Astrocyte (in vitro differentiated cells and primary cell): ENCODE results near the gene SRF. TPM values are rescaled to one million over a fixed set of nuclear protein-coding genes. Genes with fewer than 3 reads are reported as not detected.

ENCODE experiments used
- DNase-seq: peaks from one replicate; pipeline ENCODE4 v3.0.0-alpha.2; 2010; ENCODE audit warnings: low read depth
- FAIRE-seq: peaks from 2 replicates; lab custom pipeline; 2011; peaks lifted over from hg19 to GRCh38; lab: Jason Lieb, UNC
- H2AFZ ChIP-seq: 2 replicates; pipeline ENCODE4 v1.6.0; 2012; ENCODE audit warnings: low read depth, low read length, inconsistent platforms
- H3K27ac ChIP-seq: 2 replicates; pipeline ENCODE4 v1.5.1; 2011; ENCODE audit warnings: low read depth, low read length, inconsistent platforms
- H3K27me3 ChIP-seq: 2 replicates; pipeline ENCODE4 v1.6.0; 2011; ENCODE audit warnings: low read length, inconsistent platforms; ENCODE audit not compliant: insufficient read depth
- H3K36me3 ChIP-seq: 2 replicates; pipeline ENCODE4 v1.5.1; 2011; ENCODE audit warnings: low read length, inconsistent platforms; ENCODE audit not compliant: insufficient read depth
- H3K4me1 ChIP-seq: 2 replicates; pipeline ENCODE4 v1.5.1; 2011; ENCODE audit warnings: low read length, inconsistent platforms; ENCODE audit not compliant: insufficient read depth
- H3K4me2 ChIP-seq: 2 replicates; pipeline ENCODE4 v1.6.0; 2012; ENCODE audit warnings: low read length, inconsistent platforms
- H3K4me3 ChIP-seq: 2 replicates; pipeline ENCODE4 v1.5.1; 2011; ENCODE audit warnings: low read depth, mild to moderate bottlenecking, low read length, inconsistent platforms; ENCODE audit not compliant: insufficient read depth
- H3K79me2 ChIP-seq: 2 replicates; pipeline ENCODE4 v1.6.0; 2012; ENCODE audit warnings: mild to moderate bottlenecking, low read length, inconsistent platforms; ENCODE audit not compliant: insufficient read depth
- H3K9ac ChIP-seq: 2 replicates; pipeline ENCODE4 v1.6.0; 2012; ENCODE audit warnings: mild to moderate bottlenecking, low read length, inconsistent platforms
- H3K9me3 ChIP-seq: 2 replicates; pipeline ENCODE4 v1.5.1; 2012; ENCODE audit warnings: low read depth, mild to moderate bottlenecking, low read length, inconsistent platforms; ENCODE audit not compliant: insufficient read depth
- H4K20me1 ChIP-seq: 2 replicates; pipeline ENCODE4 v1.6.0; 2012; ENCODE audit warnings: low read length, inconsistent platforms; ENCODE audit not compliant: insufficient read depth
- H3K27ac Mint-ChIP-seq: one replicate; pipeline ENCODE4 v1.8.0; 2021; ENCODE audit warnings: mild to moderate bottlenecking, mixed read lengths; ENCODE audit not compliant: unreplicated experiment
- H3K27me3 Mint-ChIP-seq: one replicate; pipeline ENCODE4 v1.8.0; 2021; ENCODE audit warnings: low read depth, mixed read lengths; ENCODE audit not compliant: unreplicated experiment
- H3K36me3 Mint-ChIP-seq: one replicate; pipeline ENCODE4 v1.8.0; 2021; ENCODE audit warnings: low read depth, mixed read lengths; ENCODE audit not compliant: unreplicated experiment
- H3K4me1 Mint-ChIP-seq: one replicate; pipeline ENCODE4 v1.8.0; 2021; ENCODE audit warnings: low read depth, mixed read lengths; ENCODE audit not compliant: unreplicated experiment
- H3K4me3 Mint-ChIP-seq: one replicate; pipeline ENCODE4 v1.8.0; 2021; ENCODE audit warnings: mild to moderate bottlenecking, moderate library complexity, mixed read lengths; ENCODE audit not compliant: unreplicated experiment
- H3K9me3 Mint-ChIP-seq: one replicate; pipeline ENCODE4 v1.8.0; 2021; ENCODE audit warnings: mild to moderate bottlenecking, mixed read lengths; ENCODE audit not compliant: unreplicated experiment
- EZH2 ChIP-seq: IDR thresholded peaks from 2 replicates; pipeline ENCODE4 v1.6.1; 2012; ENCODE audit warnings: mild to moderate bottlenecking, low read length, inconsistent platforms; ENCODE audit not compliant: insufficient read depth
- total RNA-seq: library from RNA; stranded (reverse); gene quantifications from 2 replicates; pipeline ENCODE4 v1.2.1, GENCODE V29; 2021
- TF ChIP-seq, protein P1 (sequence below): IDR thresholded peaks from 2 replicates; pipeline ENCODE4 v1.5.1; 2011; ENCODE audit warnings: low read depth, mild to moderate bottlenecking, inconsistent platforms, low read length, moderate library complexity; ENCODE audit not compliant: insufficient read depth

Gene SRF
- total RNA-seq, 1 donor from 2014 or later = 53.5 TPM

DNA sequence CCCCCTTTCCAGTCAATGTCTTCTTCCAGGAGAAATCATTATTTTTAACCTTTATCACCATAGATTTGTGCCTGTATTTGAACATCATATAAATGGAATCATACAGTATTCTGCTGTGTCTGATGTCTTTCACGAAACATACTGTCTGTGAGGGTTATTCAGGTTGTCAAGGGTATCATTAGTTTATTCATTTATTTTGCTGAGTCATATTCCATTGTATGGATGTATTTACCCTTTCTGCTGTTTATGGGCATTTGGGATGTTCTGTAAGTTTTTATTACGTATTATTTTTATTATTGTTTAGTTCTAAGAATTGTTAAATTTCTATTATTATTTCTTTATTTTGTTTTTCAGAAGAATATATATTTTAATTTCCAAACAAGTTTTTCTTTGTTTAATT, 36.2 kb downstream of the SRF start:
- no peak for FAIRE-seq
- H3K27ac Mint-ChIP-seq = peak overlapping the region; percentile 10

GRCh38 chr6:43211955-43212354, 40.9 kb downstream of the SRF start:
- no peaks in the 10 kb centered on the region for H3K4me1 ChIP-seq
- no peak overlapping the region for H3K4me2 ChIP-seq
- TF ChIP-seq, protein P1, sequence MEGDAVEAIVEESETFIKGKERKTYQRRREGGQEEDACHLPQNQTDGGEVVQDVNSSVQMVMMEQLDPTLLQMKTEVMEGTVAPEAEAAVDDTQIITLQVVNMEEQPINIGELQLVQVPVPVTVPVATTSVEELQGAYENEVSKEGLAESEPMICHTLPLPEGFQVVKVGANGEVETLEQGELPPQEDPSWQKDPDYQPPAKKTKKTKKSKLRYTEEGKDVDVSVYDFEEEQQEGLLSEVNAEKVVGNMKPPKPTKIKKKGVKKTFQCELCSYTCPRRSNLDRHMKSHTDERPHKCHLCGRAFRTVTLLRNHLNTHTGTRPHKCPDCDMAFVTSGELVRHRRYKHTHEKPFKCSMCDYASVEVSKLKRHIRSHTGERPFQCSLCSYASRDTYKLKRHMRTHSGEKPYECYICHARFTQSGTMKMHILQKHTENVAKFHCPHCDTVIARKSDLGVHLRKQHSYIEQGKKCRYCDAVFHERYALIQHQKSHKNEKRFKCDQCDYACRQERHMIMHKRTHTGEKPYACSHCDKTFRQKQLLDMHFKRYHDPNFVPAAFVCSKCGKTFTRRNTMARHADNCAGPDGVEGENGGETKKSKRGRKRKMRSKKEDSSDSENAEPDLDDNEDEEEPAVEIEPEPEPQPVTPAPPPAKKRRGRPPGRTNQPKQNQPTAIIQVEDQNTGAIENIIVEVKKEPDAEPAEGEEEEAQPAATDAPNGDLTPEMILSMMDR = no peak
- TF ChIP-seq EZH2 = no peak
- FAIRE-seq = no peak
- DNase-seq = no peak
- H3K27ac ChIP-seq = no peak overlapping the region
- H3K36me3 ChIP-seq = peaks cover 5% of the 10 kb centered on the region
- Mint-ChIP-seq H3K9me3 (peaks cover 4% of the 10 kb centered on the region), H3K36me3 (peaks cover 30% of the 10 kb centered on the region), H3K27me3 (no peaks in the 10 kb centered on the region), H3K4me3 (no peak overlapping the region), H3K4me1 (no peaks in the 10 kb centered on the region), H3K27ac (no peak overlapping the region)
- H4K20me1 ChIP-seq = no peaks in the 10 kb centered on the region
- no peak overlapping the region for H3K4me3 ChIP-seq
- no peaks in the 10 kb centered on the region for H3K27me3 ChIP-seq
- H3K79me2 ChIP-seq = no peaks in the 10 kb centered on the region
- no peaks in the 10 kb centered on the region for H3K9me3 ChIP-seq
- no peak overlapping the region for H2AFZ ChIP-seq
- no peak overlapping the region for H3K9ac ChIP-seq

More for the DNA sequence above, 36.2 kb downstream of the SRF start:
- peaks cover 38% of the 10 kb centered on the region for H3K36me3 Mint-ChIP-seq
- no peaks in the 10 kb centered on the region for H4K20me1 ChIP-seq
- peaks cover 11% of the 10 kb centered on the region for H3K9me3 Mint-ChIP-seq
- no peak for DNase-seq
- H2AFZ ChIP-seq = no peak overlapping the region
- no peaks in the 10 kb centered on the region for H3K4me1 ChIP-seq
- no peak overlapping the region for H3K4me2 ChIP-seq
- H3K27me3 ChIP-seq = no peaks in the 10 kb centered on the region
- TF ChIP-seq EZH2 = no peak
- TF ChIP-seq, protein P1 = no peak
- peaks cover 5% of the 10 kb centered on the region for H3K9me3 ChIP-seq
- H3K79me2 ChIP-seq = no peaks in the 10 kb centered on the region
- H3K4me1 Mint-ChIP-seq = no peaks in the 10 kb centered on the region
- H3K27me3 Mint-ChIP-seq = peaks cover 3% of the 10 kb centered on the region
- H3K4me3 ChIP-seq = no peak overlapping the region
- H3K9ac ChIP-seq = no peak overlapping the region
- H3K27ac ChIP-seq = no peak overlapping the region
- no peaks in the 10 kb centered on the region for H3K36me3 ChIP-seq
- no peak overlapping the region for H3K4me3 Mint-ChIP-seq

GRCh38 chr6:43213431-43213830, 42.4 kb downstream of the SRF start:
- Histone ChIP-seq H3K9me3 (no peaks in the 10 kb centered on the region), H3K27ac (no peak overlapping the region), H4K20me1 (no peaks in the 10 kb centered on the region), H3K36me3 (peaks cover 5% of the 10 kb centered on the region), H3K79me2 (no peaks in the 10 kb centered on the region), H2AFZ (no peak overlapping the region), H3K9ac (no peak overlapping the region), H3K4me1 (no peaks in the 10 kb centered on the region), H3K4me2 (no peak overlapping the region), H3K27me3 (no peaks in the 10 kb centered on the region), H3K4me3 (no peak overlapping the region)
- FAIRE-seq (no peak), DNase-seq (no peak)
- H3K36me3 Mint-ChIP-seq = peaks cover 34% of the 10 kb centered on the region
- peaks cover 2% of the 10 kb centered on the region for H3K9me3 Mint-ChIP-seq
- peak overlapping the region; percentile 60 for H3K4me3 Mint-ChIP-seq
- no peaks in the 10 kb centered on the region for H3K4me1 Mint-ChIP-seq
- no peaks in the 10 kb centered on the region for H3K27me3 Mint-ChIP-seq
- TF ChIP-seq, protein P1 = no peak
- no peak for TF ChIP-seq EZH2
- H3K27ac Mint-ChIP-seq = no peak overlapping the region
